Left renal cortex interstitium (tissue), 4 donors: ENCODE results near the gene MEFV. TPM values are rescaled to one million over a fixed set of nuclear protein-coding genes. Genes with fewer than 3 reads are reported as not detected.
"Not testable (repeated sequence)": the region's sequence is repeated elsewhere in the genome, so short reads cannot be mapped to it uniquely, and the experiment has no call there.

Source experiments
- DNase-seq, 4 donors: peaks; one replicate each; pipeline ENCODE4 v3.0.0-alpha.2; 2013; ENCODE audit warnings: low read depth in 4 of 4, low spot score in 2 of 4, missing footprints in 1 of 4
- polyA plus RNA-seq, 4 donors: library from polyadenylated mRNA; unstranded; fragments of 120-200 nt; gene quantifications; one replicate each; pipeline ENCODE4 v1.2.1, GENCODE V29; 2013; ENCODE audit not compliant: insufficient read length in 4 of 4

Gene MEFV
- polyA plus RNA-seq, 4 donors = 0.16 to 0.51 (median 0.29) TPM

- DNase-seq = no peak
Observed at GRCh38 chr16:3234543-3234856, 21.9 kb downstream of the MEFV start.

GRCh38 chr16:3223913-3224515, 32.4 kb downstream of the MEFV start:
- no peak for DNase-seq

- DNase-seq = no peak
Observed at GRCh38 chr16:3220839-3221238, 35.6 kb downstream of the MEFV start.

- DNase-seq = no peak
Observed at GRCh38 chr16:3216263-3216640, 40.2 kb downstream of the MEFV start.

DNA sequence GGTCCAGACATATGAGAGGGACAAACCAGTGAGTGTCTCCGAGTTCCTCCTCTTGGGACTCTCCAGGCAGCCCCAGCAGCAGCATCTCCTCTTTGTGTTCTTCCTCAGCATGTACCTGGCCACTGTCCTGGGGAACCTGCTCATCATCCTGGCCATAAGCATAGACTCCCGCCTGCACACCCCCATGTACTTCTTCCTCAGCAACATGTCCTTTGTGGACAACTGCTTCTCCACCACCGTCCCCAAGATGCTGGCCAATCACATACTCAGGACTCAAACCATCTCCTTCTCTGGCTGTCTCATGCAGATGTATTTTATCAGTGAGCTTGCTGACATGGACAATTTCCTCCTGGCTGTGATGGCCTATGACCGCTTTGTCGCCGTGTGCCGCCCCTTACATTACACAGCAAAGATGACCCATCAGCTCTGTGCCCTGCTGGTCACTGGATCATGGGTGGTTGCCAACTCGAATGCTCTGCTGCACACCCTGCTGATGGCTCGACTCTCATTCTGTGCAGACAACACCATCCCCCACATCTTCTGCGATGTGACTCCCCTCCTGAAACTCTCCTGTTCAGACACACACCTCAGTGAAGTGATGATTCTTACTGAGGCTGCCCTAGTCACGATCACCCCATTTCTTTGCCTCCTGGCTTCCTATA, 40.7 kb downstream of the MEFV start:
- DNase-seq = no peak

DNA sequence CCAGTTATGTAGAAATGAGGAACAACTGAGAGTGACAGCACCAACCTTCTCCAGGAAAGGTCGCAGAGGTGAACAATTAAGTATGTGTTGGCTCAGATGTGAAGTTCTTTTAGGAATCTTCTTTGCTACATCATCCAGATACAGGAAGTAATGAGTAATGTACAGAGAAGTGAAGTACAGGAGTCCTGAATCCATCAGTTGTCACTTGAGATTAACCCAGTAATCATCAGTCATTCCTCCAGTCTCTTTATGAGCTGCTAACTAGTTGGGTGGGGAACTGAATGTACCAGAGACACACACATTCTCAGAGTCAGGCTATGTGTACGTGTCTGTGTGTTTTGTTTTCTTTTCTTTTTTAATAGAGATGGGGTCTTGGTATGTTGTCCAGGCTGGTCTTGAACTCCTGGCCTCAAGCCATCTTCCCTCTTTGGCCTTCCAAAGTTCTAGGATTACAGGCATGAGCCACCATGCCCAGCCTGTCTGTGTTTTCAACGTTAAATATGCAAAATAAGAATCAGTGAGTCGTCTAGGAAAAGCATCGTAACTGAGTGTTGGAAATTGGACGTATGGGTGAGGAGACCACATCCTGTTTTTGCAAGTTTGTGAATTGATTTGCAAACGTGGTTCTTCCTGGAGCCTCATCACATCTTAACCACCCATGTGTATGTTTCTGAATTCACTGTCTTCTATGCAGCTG, 41.4 kb downstream of the MEFV start:
- no peak for DNase-seq

- no peak for DNase-seq
Observed at GRCh38 chr16:3212567-3212966, 43.9 kb downstream of the MEFV start.

DNA sequence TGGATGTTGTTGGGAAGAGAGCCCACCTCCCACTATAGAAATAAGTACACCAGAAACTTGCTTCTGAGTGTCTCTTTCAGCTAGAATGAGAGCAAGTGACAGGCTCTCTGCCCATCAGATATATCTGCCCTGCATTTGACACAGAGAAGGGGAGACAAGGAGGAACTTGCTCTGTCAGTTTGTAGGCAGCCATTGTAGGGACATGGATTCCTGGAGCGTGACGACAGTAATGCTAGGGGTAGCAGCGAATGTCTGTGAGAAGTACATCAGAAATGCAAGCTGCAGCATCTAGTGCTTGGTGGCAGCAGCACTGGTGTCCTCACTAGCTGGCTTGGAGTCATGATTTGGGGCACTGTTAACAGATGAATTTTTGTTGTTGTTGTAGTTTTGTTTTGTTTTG, 44.4 kb downstream of the MEFV start:
- no peak for DNase-seq

DNA sequence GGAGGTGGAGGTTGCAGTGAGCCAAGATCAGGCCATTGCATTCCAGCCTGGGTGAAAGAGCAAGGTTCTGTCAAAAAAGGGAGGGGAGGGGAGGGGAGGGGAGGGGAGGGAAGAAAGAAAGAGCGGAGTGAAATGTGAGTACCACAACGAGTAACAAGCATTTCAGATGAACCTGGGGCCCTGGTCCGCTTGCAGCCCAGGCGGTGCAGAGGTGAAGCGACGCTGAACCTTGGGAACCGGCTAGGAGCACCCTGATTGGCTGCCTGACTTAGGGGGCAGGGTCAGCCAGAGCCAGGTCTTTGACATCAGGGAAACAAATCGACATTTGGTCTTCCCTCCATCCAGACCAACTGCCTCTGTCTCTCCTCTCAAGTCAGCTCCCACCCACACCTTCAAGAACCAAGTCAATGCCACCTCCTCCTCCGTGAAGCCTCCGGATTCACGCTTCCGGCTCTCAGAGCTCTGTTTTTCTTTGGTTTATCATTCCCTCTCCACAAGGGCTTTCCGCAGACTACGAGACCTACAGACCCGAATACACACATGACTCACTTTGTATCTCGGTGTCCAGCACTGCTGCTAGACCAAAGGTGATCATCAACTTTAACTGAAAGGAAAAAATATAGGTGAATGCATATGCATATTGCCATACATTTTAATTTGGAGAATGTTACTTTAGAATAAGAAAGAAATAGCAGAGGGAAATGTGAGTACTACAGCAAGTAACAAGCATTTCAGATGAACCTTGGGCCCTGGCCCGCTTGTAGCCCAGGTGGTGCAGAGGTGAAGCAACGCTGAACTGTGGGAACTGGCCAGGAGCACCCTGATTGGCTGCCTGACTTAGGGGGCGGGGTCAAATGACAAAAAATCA, 49.1 kb downstream of the MEFV start:
- no peak for DNase-seq

GRCh38 chr16:3205939-3206338, 50.5 kb downstream of the MEFV start:
- not testable (repeated sequence) for DNase-seq

GRCh38 chr16:3202903-3203539, 53.4 kb downstream of the MEFV start:
- DNase-seq = no peak

DNA sequence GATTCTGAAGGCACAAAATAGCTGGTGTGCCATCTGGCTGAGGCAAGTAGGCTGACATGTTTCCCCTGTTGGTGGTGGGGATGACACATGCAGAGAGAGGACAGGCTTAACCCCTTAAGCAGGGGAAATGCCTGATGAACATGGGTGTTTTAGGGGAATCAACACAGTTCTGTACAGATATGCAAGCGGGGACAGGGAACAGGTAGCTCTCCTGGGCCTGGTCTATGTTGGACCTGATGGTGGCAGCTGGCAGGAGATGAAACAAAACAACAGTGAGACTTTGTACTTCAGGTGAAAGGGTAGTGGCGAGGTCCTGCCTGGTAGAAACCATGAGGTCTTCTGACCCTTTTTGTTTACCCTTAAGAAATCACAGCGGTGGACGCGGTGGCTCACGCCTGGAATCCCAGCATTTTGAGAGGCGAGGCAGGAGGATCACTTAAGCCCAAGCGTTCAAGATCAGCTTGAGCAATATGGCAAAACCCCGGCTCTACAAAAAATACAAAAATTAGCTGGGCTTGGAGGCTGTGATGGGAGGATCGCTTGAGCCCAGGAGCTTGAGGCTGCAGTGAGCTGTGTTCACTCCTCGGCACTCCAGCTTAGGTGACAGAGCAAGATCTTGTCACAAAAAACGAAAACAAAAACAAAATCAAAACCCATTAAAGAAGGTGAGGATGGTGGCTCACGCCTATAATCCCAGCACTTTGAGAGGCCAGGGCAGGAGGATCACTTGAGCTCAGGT, 57.9 kb downstream of the MEFV start:
- no peak for DNase-seq

DNA sequence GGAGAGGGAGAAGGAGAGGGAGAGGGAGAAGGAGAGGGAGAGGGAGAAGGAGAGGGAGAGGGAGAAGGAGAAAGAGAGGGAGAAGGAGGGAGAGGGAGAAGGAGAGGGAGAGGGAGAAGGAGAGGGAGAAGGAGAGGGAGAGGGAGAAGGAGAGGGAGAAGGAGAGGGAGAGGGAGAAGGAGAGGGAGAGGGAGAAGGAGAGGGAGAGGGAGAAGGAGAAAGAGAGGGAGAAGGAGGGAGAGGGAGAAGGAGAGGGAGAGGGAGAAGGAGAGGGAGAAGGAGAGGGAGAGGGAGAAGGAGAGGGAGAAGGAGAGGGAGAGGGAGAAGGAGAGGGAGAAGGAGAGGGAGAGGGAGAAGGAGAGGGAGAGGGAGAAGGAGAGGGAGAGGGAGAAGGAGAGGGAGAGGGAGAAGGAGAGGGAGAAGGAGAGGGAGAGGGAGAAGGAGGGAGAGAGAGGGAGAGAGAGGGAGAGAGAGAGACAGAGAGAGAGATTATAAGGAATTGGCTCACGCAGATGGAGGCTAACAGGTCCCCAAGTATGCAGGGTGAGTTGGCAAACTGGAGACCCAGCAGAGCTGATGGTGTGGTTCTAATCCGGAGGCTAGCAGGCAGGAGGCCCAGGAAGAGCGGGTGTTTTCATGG, 58.6 kb downstream of the MEFV start:
- DNase-seq = not testable (repeated sequence)

- DNase-seq = no peak
Observed at GRCh38 chr16:3195975-3196374, 60.5 kb downstream of the MEFV start.

DNA sequence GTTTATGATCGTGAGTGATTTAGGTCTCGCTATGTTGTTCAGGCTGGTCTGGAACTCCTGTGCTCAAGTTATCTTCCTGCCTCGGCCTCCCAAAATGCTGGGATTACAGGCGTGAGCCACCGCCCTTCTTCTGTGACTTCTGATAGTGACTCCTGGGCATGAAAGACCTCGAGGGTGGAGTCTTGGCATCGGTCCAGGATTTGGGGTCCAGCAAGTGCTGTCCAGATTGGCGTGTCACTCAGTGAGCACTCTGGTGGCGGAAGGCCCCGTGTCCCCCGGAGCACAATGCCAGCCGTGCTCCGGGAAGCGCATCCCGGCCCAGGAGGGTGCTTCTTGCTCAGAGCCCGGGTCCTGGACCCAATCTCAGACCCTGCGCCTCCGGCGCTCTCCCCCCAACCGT, 61.6 kb downstream of the MEFV start:
- DNase-seq = no peak

GRCh38 chr16:3193221-3194212, 62.9 kb downstream of the MEFV start:
- no peak for DNase-seq

DNA sequence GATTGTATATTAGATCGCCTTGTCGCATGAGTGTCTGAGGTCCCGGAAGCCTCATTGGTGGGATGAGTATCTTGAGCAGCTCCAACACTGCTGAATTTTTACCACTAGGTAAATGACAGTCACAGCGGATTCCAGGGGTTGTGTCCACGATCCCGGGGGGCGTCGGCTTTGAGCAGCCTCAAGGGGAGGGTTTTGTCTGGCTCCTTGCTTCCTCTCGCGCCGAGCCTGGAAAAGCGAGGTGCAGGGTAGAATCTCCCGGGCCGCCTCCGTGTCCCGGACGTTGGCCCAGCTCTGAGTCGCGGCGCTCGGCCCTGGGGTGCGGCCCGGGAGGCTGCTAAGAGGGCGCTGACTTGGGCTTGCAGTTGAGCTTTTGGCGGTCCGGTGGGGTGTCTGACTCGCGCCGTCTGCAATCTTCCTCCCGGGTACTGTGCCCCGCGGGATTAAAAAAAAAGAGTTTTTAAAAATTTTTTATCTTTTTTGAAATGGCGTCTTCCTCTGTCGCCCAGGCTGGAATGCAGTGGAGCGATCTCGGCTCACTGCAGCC, 63.9 kb downstream of the MEFV start:
- DNase-seq = no peak
